Measurements from ENCODE around the gene TIMP2. TPM values are rescaled to one million over a fixed set of nuclear protein-coding genes. Genes with fewer than 3 reads are reported as not detected.

Gene TIMP2
- total RNA-seq, 4 donors from 2014 or later: 52.9 to 133 (median 82.2) TPM

DNA sequence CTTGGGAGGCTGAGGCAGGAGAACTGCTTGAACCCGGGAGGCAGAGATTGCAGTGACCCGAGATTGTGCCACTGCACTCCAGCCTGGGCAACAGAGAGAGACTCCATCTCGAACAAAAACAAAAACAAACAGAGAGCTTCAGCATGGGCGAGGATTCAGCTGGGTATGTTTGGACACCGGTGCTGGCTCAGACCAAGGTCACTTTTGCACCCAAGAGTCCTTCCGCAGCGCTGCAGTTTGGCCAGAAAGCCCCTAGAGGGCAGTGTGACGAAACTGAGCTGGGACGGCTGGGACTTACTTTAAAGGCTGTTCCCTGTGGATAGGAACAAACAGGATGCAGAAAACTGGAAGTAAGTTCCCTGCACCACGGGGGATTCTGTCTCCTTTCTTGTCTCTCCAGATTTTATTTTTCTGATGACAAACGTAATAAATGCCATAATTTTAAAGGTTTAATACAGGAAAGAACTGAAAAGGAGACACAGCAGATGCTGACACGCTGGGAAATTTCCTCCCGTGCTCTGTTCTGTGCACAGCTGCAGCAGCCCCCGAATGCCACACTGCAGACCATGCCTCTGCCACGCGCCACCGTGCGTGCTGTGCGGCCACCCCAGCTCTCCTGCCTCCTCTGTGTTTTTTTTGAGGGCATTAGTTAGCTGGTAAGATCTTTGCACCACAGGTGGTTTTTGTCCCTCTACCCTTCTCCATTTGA, 59.4 kb downstream of the TIMP2 start:
- WGBS, 2 donors: 28 to 31% methylated on average over 19 of the region's 19 CpGs
- Histone ChIP-seq H3K4me3 (replicated peaks in 1 of 3) (no peak overlapping the region), H3K36me3 (no peaks in the 10 kb centered on the region), H3K4me1 (no peaks in the 10 kb centered on the region), H3K27me3 (no peaks in the 10 kb centered on the region), H3K9me3 (no peaks in the 10 kb centered on the region), H3K27ac (no peak overlapping the region)
- intact Hi-C loops (cut with DNase I): loop anchor here (2.0 kb wide), 1 partner anchor 105 kb away; no protein-coding TSS in a partner anchor
- peak; percentile 72 to 85 for DNase-seq
- TF ChIP-seq POLR2A (IDR thresholded peaks at IDR 0.05): no peak
- TF ChIP-seq CTCF (IDR thresholded peaks at IDR 0.05): peak; percentile 81 to 91 (median 88)

DNA sequence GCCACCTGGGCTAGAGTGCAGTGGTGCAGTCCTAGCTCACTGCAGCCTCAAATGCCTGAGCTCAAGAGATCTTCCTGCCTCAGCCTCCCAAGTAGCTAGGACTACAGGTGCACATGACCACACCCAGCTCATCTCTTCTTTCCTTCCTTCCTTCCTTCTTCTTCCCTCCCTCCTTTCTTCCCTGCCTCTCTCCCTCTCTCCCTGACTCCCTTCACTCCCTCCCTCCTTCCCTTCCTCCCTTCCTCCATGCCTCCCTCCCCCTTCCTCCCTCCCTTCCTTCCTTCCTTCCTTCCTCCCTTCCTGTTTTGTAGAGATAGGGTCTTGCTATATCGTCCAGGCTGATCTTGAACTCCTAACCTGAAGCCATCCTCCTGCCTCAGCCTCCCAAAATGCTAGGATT, 61.1 kb downstream of the TIMP2 start:
- H3K4me3 ChIP-seq (replicated peaks in 1 of 3): no peak overlapping the region
- DNase-seq: no peak
- H3K27me3 ChIP-seq: no peaks in the 10 kb centered on the region
- H3K4me1 ChIP-seq: no peaks in the 10 kb centered on the region
- intact Hi-C loops (cut with DNase I): no loop called here
- WGBS, 2 donors: 77 to 80% methylated on average over 1 of the region's 1 CpG
- H3K9me3 ChIP-seq: no peaks in the 10 kb centered on the region
- no peak overlapping the region for H3K27ac ChIP-seq
- no peaks in the 10 kb centered on the region for H3K36me3 ChIP-seq
- TF ChIP-seq CTCF (IDR thresholded peaks at IDR 0.05): no peak
- TF ChIP-seq POLR2A (IDR thresholded peaks at IDR 0.05): no peak

DNA sequence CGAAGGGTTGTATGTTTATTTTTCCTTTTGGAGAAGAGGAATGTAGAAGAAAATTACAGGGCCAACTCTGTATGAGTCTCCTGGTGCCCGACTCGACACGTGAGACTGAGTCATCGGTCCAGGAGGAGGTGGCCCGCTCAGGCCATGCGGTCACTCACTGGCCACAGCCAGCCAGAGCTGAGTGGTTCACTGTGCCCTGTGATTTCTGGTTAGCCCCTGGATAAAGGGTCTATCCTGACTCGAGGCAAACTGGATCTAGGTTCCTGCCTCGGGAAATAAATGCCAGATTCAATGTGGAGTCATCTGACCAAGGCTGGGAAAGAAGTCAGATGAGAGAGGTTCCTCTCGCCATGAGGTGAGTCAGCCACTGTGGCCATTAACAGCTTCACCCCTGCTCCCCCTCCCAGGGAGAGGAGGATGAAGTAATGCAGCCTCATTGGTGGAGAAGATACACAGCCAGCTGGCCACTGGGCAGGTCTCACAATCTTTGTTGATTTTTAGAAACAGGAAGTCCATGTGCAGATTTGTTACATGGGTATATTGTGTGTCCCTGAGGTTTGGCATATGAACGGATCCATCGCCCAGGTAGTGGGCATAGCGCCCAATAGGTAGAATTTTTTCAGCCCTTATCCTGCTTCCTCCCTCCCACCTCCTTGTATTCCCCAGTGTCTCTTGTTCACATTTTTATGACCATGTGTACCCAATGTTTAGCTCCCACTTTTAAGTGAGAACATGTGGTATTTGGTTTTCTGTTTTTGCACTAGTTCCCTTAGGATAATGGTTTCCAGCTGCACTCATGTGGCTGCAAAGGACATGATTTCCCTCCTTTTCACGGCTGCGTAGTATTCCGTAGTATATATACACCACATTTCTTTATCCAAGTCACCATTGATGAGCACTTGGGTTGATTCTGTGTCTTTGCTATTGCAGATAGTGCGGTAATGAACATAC, 62.8 kb downstream of the TIMP2 start:
- H3K4me3 ChIP-seq (replicated peaks in 1 of 3): no peak overlapping the region
- 75 to 84% methylated on average over 17 of the region's 17 CpGs for WGBS, 2 donors
- H3K4me1 ChIP-seq: no peaks in the 10 kb centered on the region
- peak; percentile 22 to 42 for DNase-seq
- no peaks in the 10 kb centered on the region for H3K36me3 ChIP-seq
- TF ChIP-seq POLR2A (IDR thresholded peaks at IDR 0.05): no peak
- no peak for TF ChIP-seq CTCF (IDR thresholded peaks at IDR 0.05)
- H3K27ac ChIP-seq: peak overlapping the region in 2 of 3 donors; percentile 55 to 61
- intact Hi-C loops (cut with DNase I): no loop called here
- H3K27me3 ChIP-seq: no peaks in the 10 kb centered on the region
- no peaks in the 10 kb centered on the region for H3K9me3 ChIP-seq

DNA sequence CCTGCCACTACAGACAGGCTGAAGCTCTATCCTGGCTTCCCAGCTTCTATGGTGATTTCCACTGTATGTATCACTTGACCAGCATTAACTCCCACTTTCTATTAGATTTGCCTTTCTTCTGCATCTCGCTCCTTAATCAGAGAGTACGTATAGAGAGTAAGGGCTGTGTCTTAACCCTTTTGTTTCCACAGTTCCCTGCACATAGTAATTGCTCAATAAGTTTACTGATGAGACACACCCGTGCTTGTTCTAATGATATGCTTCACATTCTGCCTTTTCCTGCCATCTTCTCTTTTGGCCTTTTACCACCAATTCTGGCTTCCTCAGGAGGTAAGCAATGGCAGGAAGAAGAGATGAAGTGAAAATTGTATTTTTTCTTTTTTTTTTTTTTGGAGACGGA, 64.0 kb downstream of the TIMP2 start:
- Histone ChIP-seq H3K36me3 (peaks cover 0 to 5% of the 10 kb centered on the region in 2 donors), H3K9me3 (no peaks in the 10 kb centered on the region), H3K27me3 (no peaks in the 10 kb centered on the region), H3K4me3 (replicated peaks in 1 of 3) (no peak overlapping the region), H3K4me1 (no peaks in the 10 kb centered on the region), H3K27ac (peak overlapping the region in 2 of 3 donors; percentile 55 to 61)
- TF ChIP-seq POLR2A (IDR thresholded peaks at IDR 0.05) (no peak), CTCF (IDR thresholded peaks at IDR 0.05) (no peak)
- WGBS, 2 donors: 94 to 95% methylated on average over 4 of the region's 4 CpGs
- no peak for DNase-seq
- intact Hi-C loops (cut with DNase I): no loop called here
